ENCODE data around the gene DSE. TPM values are rescaled to one million over a fixed set of nuclear protein-coding genes. Genes with fewer than 3 reads are reported as not detected.

DSE gene
- polyA plus RNA-seq, 2 of the 4 experiments (the other 2 are of a cell fraction): 20.2 to 22.7 TPM

DNA sequence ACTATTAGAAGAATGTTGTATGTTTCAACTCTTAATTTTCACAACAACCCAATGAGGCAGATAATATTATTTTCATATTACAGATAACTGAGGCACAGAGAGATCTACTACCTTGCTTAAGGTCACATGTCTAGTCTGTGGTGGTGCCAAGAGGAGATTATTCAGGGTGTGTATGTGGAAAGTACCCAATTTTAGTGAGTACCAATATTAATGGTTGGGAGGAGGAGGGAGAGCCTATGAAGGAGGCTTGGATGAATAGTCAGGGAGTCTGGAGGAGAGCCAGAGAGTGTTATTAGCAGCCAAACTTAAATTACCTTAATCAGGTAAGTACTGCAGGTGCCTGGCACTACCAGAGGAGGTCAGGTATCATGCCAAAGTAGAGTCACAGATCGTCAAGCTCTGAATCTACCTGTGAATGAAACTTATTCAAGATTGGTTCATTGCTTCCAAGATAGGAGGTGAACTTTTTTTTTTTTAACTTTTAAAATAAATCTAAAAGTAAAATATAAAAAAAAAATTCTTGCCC is 79.5 kb downstream of the DSE start:
- WGBS (ENCODE audit: missing lambda C conversion rate): 85% methylated on average over 1 of the region's 1 CpG
- DNase-seq (ENCODE audit: low read depth in 1 of 2, low spot score in 1 of 2) (no peak), ATAC-seq (no peak), FAIRE-seq (no peak)
- Histone ChIP-seq H3K27ac (no peak overlapping the region), H3K4me1 (peaks cover 22% of the 10 kb centered on the region), H3K4me3 (no peak overlapping the region), H3K9me3 (no peaks in the 10 kb centered on the region), H3K4me2 (no peak overlapping the region)
- ChIA-PET CTCF (interaction anchor here (0.7 kb wide), 1 partner anchor 28 kb away, joined by 3 read pairs; no protein-coding TSS in a partner anchor), POLR2A (no interaction called here)
- TF ChIP-seq CEBPB (IDR thresholded peaks at IDR 0.05): no peak
- TF ChIP-seq, protein P1, sequence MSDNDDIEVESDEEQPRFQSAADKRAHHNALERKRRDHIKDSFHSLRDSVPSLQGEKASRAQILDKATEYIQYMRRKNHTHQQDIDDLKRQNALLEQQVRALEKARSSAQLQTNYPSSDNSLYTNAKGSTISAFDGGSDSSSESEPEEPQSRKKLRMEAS (IDR thresholded peaks at IDR 0.05): no peak
- no peak for TF ChIP-seq ZC3H11A (IDR thresholded peaks at IDR 0.05)
- TF ChIP-seq RCOR1 (IDR thresholded peaks at IDR 0.05; ENCODE audit: low read depth, low read length): no peak
- TF ChIP-seq EHMT2 (IDR thresholded peaks at IDR 0.05; ENCODE audit: low read depth): no peak
- no peak for TF ChIP-seq RARB (CRISPR knock-in tag; IDR thresholded peaks at IDR 0.05)
- TF ChIP-seq ZSCAN20 (CRISPR knock-in tag; IDR thresholded peaks at IDR 0.05): no peak
- no peak for TF ChIP-seq MYC (IDR thresholded peaks at IDR 0.05; ENCODE audit: borderline replicate concordance, low read length)
- no peak for TF ChIP-seq CBX2 (IDR thresholded peaks at IDR 0.05; ENCODE audit: borderline replicate concordance, low read depth)
- TF ChIP-seq JUN (IDR thresholded peaks at IDR 0.05): no peak
- TF ChIP-seq POLR2A (IDR thresholded peaks at IDR 0.05; ENCODE audit: low read length): no peak
- TF ChIP-seq RNF2 (IDR thresholded peaks at IDR 0.05; ENCODE audit: borderline replicate concordance, low read depth): no peak

DNA sequence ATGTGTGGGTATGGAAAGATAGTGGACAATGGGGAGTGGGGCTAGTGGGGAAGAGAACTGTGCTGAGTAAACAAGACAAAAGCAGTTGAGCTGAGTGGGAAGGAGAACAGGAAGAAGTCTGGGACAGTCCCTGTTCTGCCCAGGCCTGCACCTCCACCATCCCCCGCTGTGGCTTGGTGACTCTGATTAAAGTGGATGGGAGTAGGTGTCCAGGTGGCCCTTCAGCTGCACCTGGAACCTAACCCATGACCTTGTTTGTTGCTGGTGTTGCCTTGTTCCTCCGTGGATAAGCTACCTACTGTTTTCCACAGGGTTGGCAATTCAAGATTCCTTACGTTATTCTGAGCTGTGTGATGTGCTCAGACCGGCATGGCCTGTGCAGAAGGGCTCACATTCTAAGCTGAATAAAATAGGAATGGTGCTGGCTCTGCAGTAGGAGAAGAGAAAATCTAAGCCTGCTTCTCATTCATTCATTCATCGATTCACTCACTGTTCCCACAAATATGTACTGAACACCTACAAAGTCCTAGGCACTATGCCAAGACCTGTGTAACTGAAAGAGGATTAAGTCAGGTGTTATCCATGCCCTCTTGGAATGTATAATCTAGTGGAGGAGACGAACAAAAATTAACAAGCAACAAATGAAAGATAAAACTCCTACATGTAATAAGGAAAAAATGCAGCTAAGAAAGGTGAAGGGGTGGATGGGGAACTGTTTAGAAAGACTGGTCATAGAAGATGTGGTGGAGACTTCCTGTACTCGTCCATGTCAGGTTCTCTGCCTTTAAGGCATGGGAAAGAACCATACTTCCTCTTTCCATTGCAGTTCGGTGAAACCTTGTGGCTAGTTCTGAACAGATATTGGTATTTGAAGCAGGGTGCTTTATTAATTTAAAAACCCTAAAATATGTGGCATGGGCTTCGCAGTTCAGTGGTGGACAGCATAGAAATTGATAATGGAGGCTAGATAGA is 80.3 kb downstream of the DSE start:
- no peak for TF ChIP-seq NR3C1 (IDR thresholded peaks at IDR 0.05)
- no peak for TF ChIP-seq FOSL2 (IDR thresholded peaks at IDR 0.05)
- no peak for TF ChIP-seq FOSL2 (CRISPR knock-in tag; IDR thresholded peaks at IDR 0.05)
- TF ChIP-seq FOXS1 (CRISPR knock-in tag; IDR thresholded peaks at IDR 0.05): no peak
- no peak for TF ChIP-seq NFE2L2 (conservative IDR thresholded peaks at IDR 0.05; ENCODE audit: low read length)
- TF ChIP-seq CHD4 (IDR thresholded peaks at IDR 0.05; ENCODE audit: borderline replicate concordance): no peak
- no peak for TF ChIP-seq EHF (CRISPR knock-in tag; IDR thresholded peaks at IDR 0.05)
- no peak for TF ChIP-seq BHLHE40 (IDR thresholded peaks at IDR 0.05; ENCODE audit: low read depth, low read length)
- no peak for TF ChIP-seq EP300 (IDR thresholded peaks at IDR 0.05)
- no peak for TF ChIP-seq SREBF2 (IDR thresholded peaks at IDR 0.05)
- TF ChIP-seq, protein P2, sequence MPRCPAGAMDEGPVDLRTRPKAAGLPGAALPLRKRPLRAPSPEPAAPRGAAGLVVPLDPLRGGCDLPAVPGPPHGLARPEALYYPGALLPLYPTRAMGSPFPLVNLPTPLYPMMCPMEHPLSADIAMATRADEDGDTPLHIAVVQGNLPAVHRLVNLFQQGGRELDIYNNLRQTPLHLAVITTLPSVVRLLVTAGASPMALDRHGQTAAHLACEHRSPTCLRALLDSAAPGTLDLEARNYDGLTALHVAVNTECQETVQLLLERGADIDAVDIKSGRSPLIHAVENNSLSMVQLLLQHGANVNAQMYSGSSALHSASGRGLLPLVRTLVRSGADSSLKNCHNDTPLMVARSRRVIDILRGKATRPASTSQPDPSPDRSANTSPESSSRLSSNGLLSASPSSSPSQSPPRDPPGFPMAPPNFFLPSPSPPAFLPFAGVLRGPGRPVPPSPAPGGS (IDR thresholded peaks at IDR 0.05): no peak
- H3K9me3 ChIP-seq: no peaks in the 10 kb centered on the region
- FAIRE-seq: no peak
- 59% methylated on average over 9 of the region's 9 CpGs for WGBS (ENCODE audit: missing lambda C conversion rate)
- CTCF ChIA-PET: no interaction called here
- H3K27ac ChIP-seq: no peak overlapping the region
- no peak for DNase-seq (ENCODE audit: low read depth in 1 of 2, low spot score in 1 of 2)
- ATAC-seq: no peak
- H3K4me1 ChIP-seq: peaks cover 20% of the 10 kb centered on the region
- no peak overlapping the region for H3K4me2 ChIP-seq
- no peak overlapping the region for H3K4me3 ChIP-seq
- POLR2A ChIA-PET: no interaction called here

- Histone ChIP-seq H3K4me3 (no peak overlapping the region), H3K4me1 (peaks cover 12% of the 10 kb centered on the region), H3K9me3 (no peaks in the 10 kb centered on the region), H3K27ac (no peak overlapping the region), H3K4me2 (no peak overlapping the region)
- FAIRE-seq (no peak), DNase-seq (ENCODE audit: low read depth in 1 of 2, low spot score in 1 of 2) (no peak), ATAC-seq (no peak)
- CTCF ChIA-PET: interaction anchor here (1.0 kb wide), 1 partner anchor 10 kb away, joined by 3 read pairs; no protein-coding TSS in a partner anchor
- POLR2A ChIA-PET: no interaction called here
- TF ChIP-seq HDAC2 (IDR thresholded peaks at IDR 0.05): no peak
- no peak for TF ChIP-seq FOSL2 (IDR thresholded peaks at IDR 0.05)
- no peak for TF ChIP-seq FOSL2 (CRISPR knock-in tag; IDR thresholded peaks at IDR 0.05)
- TF ChIP-seq CHD4 (IDR thresholded peaks at IDR 0.05; ENCODE audit: borderline replicate concordance): no peak
- TF ChIP-seq ESRRA (IDR thresholded peaks at IDR 0.05; ENCODE audit: borderline replicate concordance, low read length): no peak
- TF ChIP-seq HES2 (IDR thresholded peaks at IDR 0.05): no peak
- TF ChIP-seq HOXB5 (CRISPR knock-in tag; IDR thresholded peaks at IDR 0.05): no peak
- no peak for TF ChIP-seq RARB (CRISPR knock-in tag; IDR thresholded peaks at IDR 0.05)
- no peak for TF ChIP-seq ZNF302 (CRISPR knock-in tag; IDR thresholded peaks at IDR 0.05)
- no peak for TF ChIP-seq BHLHE40 (IDR thresholded peaks at IDR 0.05; ENCODE audit: low read depth, low read length)
- no peak for TF ChIP-seq HOXB13 (CRISPR knock-in tag; IDR thresholded peaks at IDR 0.05; ENCODE audit: low read depth)
- TF ChIP-seq USF2 (IDR thresholded peaks at IDR 0.05): no peak
- no peak for TF ChIP-seq PBX3 (IDR thresholded peaks at IDR 0.05)
- TF ChIP-seq FOXS1 (CRISPR knock-in tag; IDR thresholded peaks at IDR 0.05): no peak
- TF ChIP-seq EP300 (IDR thresholded peaks at IDR 0.05): no peak
- no peak for TF ChIP-seq ZFP36 (IDR thresholded peaks at IDR 0.05; ENCODE audit: borderline replicate concordance, partially characterized antibody)
These were observed 81.2 kb downstream of the DSE start for GRCh38 chr6:116451916-116452315.
